Measurements from ENCODE around the gene SLC6A19. TPM values are rescaled to one million over a fixed set of nuclear protein-coding genes. Genes with fewer than 3 reads are reported as not detected.
"Not testable (repeated sequence)": the region's sequence is repeated elsewhere in the genome, so short reads cannot be mapped to it uniquely, and the experiment has no call there.

SLC6A19 gene
- total RNA-seq, 1 donor from 2014 or later: not detected

- ATAC-seq (no peak), DNase-seq (ENCODE audit: missing footprints) (peak; percentile 58)
- intact Hi-C loops (cut with DNase I): no loop called here
These were observed 64.4 kb downstream of the SLC6A19 start for GRCh38 chr5:1265461-1266455.

GRCh38 chr5:1266791-1267190 lies 65.4 kb downstream of the SLC6A19 start:
- DNase-seq (ENCODE audit: missing footprints) (peak; percentile 30), ATAC-seq (no peak)
- intact Hi-C loops (cut with DNase I): no loop called here

DNA sequence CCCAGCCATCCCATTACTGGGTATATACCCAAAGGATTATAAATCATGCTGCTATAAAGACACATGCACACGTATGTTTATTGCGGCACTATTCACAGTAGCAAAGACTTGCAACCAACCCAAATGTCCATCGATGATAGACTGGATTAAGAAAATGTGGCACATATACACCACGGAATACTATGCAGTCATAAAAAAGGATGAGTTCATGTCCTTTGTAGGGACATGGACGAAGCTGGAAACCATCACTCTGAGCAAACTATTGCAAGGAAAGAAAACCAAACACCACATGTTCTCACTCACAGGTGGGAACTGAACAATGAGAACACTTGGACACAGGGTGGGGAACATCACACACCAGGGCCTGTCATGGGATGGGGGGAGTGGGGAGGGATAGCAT lies 66.1 kb downstream of the SLC6A19 start:
- ATAC-seq; DNase-seq (ENCODE audit: missing footprints); intact Hi-C loops (cut with DNase I): not testable (repeated sequence)

GRCh38 chr5:1268056-1268455 lies 66.7 kb downstream of the SLC6A19 start:
- ATAC-seq (no peak), DNase-seq (ENCODE audit: missing footprints) (peak; percentile 28)
- intact Hi-C loops (cut with DNase I): no loop called here

DNA sequence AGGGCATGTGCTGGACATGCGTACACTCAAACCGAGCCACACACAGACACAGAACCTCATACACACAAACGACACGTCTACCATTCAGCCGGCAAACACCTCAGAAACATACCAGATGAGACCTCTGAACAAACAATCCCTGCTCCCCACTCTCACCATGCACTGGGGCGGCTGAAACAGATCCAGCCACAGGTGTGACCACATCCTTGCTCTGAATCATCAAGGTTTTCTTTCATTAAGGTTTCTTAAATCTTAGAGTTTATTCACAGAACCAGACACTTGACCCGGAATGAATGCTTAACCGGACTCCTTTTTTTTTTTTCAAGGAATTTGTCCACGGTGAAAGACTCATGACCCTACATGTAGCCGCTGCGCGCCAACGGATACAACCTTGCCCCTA lies 67.3 kb downstream of the SLC6A19 start:
- ATAC-seq (no peak), DNase-seq (ENCODE audit: missing footprints) (no peak)
- intact Hi-C loops (cut with DNase I): no loop called here

DNA sequence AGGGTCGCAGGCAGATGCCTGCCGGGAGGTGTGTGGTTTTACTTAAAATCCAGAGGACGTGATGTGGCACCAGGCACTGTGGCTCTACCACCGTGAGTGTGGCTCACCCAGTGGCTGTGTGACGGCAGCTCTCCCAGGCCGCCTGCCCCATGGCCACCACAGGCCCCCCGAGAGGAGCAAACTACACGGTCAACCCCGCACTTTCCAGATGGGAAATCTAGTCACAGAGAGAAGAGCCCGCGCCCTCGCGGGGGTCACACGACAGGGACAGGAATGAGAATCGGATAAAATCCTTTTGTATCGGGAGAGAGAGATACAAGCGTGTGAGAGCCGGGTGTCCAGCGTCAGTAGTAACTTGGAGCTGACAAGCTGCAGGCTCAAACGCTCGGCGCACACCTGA lies 69.0 kb downstream of the SLC6A19 start:
- no peak for ATAC-seq
- intact Hi-C loops (cut with DNase I): no loop called here
- no peak for DNase-seq (ENCODE audit: missing footprints)

DNA sequence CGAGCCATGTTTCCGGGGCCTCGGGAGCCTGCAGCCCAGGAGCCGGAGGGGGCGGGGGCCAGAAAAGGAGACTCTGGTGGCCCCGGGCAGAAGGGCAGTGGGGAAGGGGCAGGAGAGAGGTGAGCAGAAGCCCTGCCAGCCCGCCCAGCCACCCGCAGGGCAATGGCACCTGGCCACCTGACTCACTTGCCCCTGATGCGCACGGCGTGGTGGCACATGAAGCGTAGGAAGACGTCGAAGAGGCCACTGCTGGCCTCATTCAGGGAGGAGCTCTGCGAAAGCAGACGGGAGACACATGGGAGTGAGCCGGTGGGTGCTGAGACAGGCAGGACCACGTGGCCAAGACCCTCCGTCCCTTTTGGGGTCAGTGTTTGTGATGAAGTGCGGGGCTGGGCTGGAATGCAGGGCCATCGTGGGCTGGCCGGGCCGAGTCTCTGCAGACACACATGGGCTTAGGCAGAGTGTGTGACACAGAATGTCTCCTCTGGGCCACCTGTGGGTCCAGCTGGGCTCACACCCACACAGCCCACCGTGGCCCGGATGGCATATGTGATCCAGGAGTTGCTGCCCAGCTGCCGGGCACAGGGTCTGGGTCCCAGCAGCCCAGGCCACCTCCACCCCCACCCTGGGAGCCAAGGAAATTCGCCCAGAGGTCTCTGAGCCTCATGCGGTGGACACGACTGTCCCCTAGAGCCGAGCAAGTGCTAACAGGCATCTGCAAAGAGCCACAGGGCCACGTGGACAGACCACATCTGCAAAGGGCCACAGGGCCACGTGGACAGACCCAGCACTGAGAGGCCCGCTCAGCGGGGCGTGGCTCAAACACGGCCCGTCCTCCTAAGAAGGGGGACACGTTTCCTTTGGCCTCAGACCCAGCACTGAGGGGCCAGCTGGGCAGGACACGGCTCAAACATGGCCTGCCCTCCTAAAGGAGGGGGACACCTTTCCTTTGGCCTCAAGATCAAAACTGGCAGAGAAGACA lies 69.8 kb downstream of the SLC6A19 start:
- ATAC-seq: peak; percentile 26
- intact Hi-C loops (cut with DNase I): no loop called here
- no peak for DNase-seq (ENCODE audit: missing footprints)

- ATAC-seq: no peak
- no peak for DNase-seq (ENCODE audit: missing footprints)
These were observed 70.8 kb downstream of the SLC6A19 start for GRCh38 chr5:1272201-1272600.

GRCh38 chr5:1273745-1274144 lies 72.3 kb downstream of the SLC6A19 start:
- no peak for DNase-seq (ENCODE audit: missing footprints)
- intact Hi-C loops (cut with DNase I): no loop called here
- ATAC-seq: no peak

More at GRCh38 chr5:1272201-1272600, 70.8 kb downstream of the SLC6A19 start:
- intact Hi-C loops (cut with DNase I): no loop called here

- intact Hi-C loops (cut with DNase I): no loop called here
- ATAC-seq: no peak
- DNase-seq (ENCODE audit: missing footprints): no peak
These were observed 73.1 kb downstream of the SLC6A19 start for GRCh38 chr5:1274471-1274870.

Other genes with a start within 250 kb of the SLC6A19 start
- 4.4 TPM for gene NKD2, start 192.8 kb upstream of the SLC6A19 start, total RNA-seq
- gene SLC12A7, start 89.5 kb upstream of the SLC6A19 start, total RNA-seq: 179 TPM
- not detected for gene SLC6A18, start 23.8 kb downstream of the SLC6A19 start, total RNA-seq
- gene TERT, start 93.5 kb downstream of the SLC6A19 start, total RNA-seq: not detected
- gene CLPTM1L, start 143.5 kb downstream of the SLC6A19 start, total RNA-seq: 33.3 TPM
- gene SLC6A3, start 243.8 kb downstream of the SLC6A19 start, total RNA-seq: not detected